ENCODE measurements around the gene NPM1.

The NPM1 gene

GRCh38 chr5:171453056-171453725 is 65.5 kb downstream of the NPM1 start:
- no peak for DNase-seq

- no peak for DNase-seq
Observed at GRCh38 chr5:171453988-171454387, 66.3 kb downstream of the NPM1 start.

- DNase-seq, result no peak
Observed at GRCh38 chr5:171454549-171454948, 66.9 kb downstream of the NPM1 start.

GRCh38 chr5:171455522-171455921 is 67.9 kb downstream of the NPM1 start:
- DNase-seq, result no peak

- no peak for DNase-seq
Observed at GRCh38 chr5:171457208-171457981, 69.7 kb downstream of the NPM1 start.

GRCh38 chr5:171459839-171460238 is 72.2 kb downstream of the NPM1 start:
- no peak for DNase-seq

Measured in NCI-H2081 treated with DMSO at 0.1 percent for 48 hours (cell line).